Measurements from ENCODE around the gene MYO3B. TPM values are rescaled to one million over a fixed set of nuclear protein-coding genes. Genes with fewer than 3 reads are reported as not detected.

MYO3B gene
- total and polyA plus RNA-seq, 11 donors, result 0.09 to 0.19 (median 0.10) TPM; not detected in 8

DNA sequence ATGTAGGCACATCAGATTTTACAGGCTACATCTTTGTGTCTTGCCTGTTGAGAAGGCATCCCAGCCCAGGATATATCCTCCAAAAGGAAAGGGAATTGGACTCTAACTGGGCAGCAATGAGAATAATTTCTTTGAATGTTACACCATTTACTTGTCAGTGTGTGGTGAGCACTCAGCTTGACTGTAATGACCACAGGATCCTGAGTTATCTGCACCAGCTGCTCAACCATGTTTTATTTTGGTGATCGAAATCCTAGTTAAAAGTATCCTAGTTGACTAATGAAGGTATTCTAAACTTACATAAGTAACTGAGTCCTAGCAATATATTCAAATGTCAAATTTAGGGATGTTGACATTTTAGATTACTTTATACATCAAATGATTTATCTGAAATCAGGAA is 123.0 kb downstream of the MYO3B start:
- Histone ChIP-seq H3K4me3 (no peak overlapping the region), H3K27me3 (peaks cover 0 to 6% (median 0%) of the 10 kb centered on the region in 9 donors), H3K27ac (no peak overlapping the region), H3K4me1 (no peaks in the 10 kb centered on the region), H3K9me3 (peaks cover 0 to 2% (median 0%) of the 10 kb centered on the region in 12 donors), H3K36me3 (no peaks in the 10 kb centered on the region)
- intact Hi-C loops (cut with DNase I), result no loop called here
- WGBS, 4 donors, result 83 to 100% (median 91%) methylated on average over 1 of the region's 1 CpG
- ATAC-seq, result no peak
- no peak for DNase-seq
- no peak for TF ChIP-seq POLR2A (IDR thresholded peaks at IDR 0.05)
- TF ChIP-seq, protein P1, sequence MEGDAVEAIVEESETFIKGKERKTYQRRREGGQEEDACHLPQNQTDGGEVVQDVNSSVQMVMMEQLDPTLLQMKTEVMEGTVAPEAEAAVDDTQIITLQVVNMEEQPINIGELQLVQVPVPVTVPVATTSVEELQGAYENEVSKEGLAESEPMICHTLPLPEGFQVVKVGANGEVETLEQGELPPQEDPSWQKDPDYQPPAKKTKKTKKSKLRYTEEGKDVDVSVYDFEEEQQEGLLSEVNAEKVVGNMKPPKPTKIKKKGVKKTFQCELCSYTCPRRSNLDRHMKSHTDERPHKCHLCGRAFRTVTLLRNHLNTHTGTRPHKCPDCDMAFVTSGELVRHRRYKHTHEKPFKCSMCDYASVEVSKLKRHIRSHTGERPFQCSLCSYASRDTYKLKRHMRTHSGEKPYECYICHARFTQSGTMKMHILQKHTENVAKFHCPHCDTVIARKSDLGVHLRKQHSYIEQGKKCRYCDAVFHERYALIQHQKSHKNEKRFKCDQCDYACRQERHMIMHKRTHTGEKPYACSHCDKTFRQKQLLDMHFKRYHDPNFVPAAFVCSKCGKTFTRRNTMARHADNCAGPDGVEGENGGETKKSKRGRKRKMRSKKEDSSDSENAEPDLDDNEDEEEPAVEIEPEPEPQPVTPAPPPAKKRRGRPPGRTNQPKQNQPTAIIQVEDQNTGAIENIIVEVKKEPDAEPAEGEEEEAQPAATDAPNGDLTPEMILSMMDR (IDR thresholded peaks at IDR 0.05), result no peak

DNA sequence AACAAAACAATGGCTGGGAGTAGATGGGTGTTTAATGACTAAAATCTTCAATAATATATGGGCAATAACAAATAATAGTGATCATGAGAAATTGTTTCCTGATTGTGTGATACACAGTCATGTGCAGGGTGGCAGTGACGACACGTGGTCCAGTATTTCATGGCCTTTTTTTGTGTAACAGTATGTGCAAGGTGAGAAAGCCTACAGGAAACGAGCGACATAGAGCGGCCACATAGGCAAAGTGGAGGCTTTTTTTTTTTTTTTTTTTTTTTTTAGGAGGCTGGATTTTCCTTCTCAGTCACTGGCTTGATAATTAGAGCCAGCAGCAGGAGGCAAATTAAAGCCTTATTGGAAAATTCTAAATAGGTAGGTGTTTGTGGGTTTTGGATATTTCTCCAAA is 123.7 kb downstream of the MYO3B start:
- Histone ChIP-seq H3K27ac (no peak overlapping the region), H3K36me3 (no peaks in the 10 kb centered on the region), H3K4me3 (no peak overlapping the region), H3K4me1 (no peaks in the 10 kb centered on the region), H3K9me3 (no peaks in the 10 kb centered on the region), H3K27me3 (peaks cover 0 to 6% (median 0%) of the 10 kb centered on the region in 9 donors)
- 84 to 88% (median 87%) methylated on average over 5 of the region's 5 CpGs for WGBS, 4 donors
- intact Hi-C loops (cut with DNase I), result no loop called here
- no peak for DNase-seq
- TF ChIP-seq POLR2A (IDR thresholded peaks at IDR 0.05), result no peak
- TF ChIP-seq, protein P1 (IDR thresholded peaks at IDR 0.05), result no peak
- no peak for ATAC-seq

DNA sequence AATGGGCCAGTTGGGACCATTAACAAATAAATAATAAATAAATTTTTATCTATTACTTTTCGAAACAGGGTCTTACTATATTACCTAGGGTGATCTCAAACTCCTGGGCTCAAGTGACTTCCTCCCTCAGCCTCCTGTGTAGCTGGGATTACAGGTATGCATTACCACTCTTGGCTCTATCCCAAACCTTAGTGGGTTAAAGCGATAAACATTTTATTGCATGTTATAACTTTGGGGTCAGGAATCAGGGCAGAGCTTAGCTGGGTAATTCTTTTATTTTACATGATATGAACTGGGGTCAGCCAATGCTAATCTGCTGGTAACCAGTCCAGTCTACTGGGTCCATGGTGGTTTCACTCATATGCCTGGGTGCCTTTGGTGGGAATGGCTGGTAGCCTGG is 127.8 kb downstream of the MYO3B start:
- ATAC-seq (no peak), DNase-seq (no peak)
- Histone ChIP-seq H3K9me3 (no peaks in the 10 kb centered on the region), H3K36me3 (no peaks in the 10 kb centered on the region), H3K4me1 (no peaks in the 10 kb centered on the region), H3K27ac (no peak overlapping the region), H3K4me3 (no peak overlapping the region), H3K27me3 (peaks cover 0 to 6% (median 0%) of the 10 kb centered on the region in 9 donors)
- intact Hi-C loops (cut with DNase I), result no loop called here
- no peak for TF ChIP-seq POLR2A (IDR thresholded peaks at IDR 0.05)
- TF ChIP-seq, protein P1 (IDR thresholded peaks at IDR 0.05), result no peak
- WGBS, 4 donors, result 90 to 98% (median 95%) methylated on average over 2 of the region's 2 CpGs

DNA sequence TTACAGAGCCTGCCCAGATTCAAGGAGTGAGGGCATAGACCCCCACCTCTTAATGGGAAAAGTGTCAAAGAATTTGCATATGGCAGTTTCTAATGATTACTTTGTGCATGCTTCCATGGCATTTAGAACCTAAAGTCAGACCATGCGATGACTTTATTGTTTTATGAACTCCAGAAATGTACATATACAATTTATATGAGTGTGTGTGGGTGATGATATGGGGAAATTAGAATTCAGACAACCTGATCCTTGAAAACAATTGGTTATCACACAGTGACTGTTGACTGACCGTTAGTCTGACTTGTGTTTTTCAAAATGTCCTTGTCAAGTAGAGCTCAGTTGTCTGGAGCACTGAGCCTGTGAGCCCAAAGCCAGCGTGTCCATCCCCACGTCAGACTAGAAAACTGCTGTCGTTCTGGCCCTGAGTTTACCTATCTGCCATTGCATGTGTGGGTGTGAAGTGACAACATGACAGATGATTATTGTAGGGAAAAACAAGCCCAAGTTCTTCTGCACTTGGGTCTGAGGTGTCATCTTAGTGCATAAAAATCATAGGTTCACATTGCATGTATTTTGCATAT is 128.4 kb downstream of the MYO3B start:
- no peaks in the 10 kb centered on the region for H3K4me1 ChIP-seq
- no peak for DNase-seq
- H3K4me3 ChIP-seq, result no peak overlapping the region
- H3K9me3 ChIP-seq, result no peaks in the 10 kb centered on the region
- intact Hi-C loops (cut with DNase I), result no loop called here
- no peaks in the 10 kb centered on the region for H3K36me3 ChIP-seq
- no peak for TF ChIP-seq POLR2A (IDR thresholded peaks at IDR 0.05)
- TF ChIP-seq, protein P1 (IDR thresholded peaks at IDR 0.05), result no peak
- H3K27ac ChIP-seq, result no peak overlapping the region
- H3K27me3 ChIP-seq, result peaks cover 0 to 6% (median 0%) of the 10 kb centered on the region in 9 donors
- no peak for ATAC-seq
- WGBS, 4 donors, result 68 to 74% (median 73%) methylated on average over 5 of the region's 5 CpGs
